Measurements from ENCODE around the gene BMP2K.
"Not testable (repeated sequence)": the region's sequence is repeated elsewhere in the genome, so short reads cannot be mapped to it uniquely, and the experiment has no call there.

The BMP2K gene

DNA sequence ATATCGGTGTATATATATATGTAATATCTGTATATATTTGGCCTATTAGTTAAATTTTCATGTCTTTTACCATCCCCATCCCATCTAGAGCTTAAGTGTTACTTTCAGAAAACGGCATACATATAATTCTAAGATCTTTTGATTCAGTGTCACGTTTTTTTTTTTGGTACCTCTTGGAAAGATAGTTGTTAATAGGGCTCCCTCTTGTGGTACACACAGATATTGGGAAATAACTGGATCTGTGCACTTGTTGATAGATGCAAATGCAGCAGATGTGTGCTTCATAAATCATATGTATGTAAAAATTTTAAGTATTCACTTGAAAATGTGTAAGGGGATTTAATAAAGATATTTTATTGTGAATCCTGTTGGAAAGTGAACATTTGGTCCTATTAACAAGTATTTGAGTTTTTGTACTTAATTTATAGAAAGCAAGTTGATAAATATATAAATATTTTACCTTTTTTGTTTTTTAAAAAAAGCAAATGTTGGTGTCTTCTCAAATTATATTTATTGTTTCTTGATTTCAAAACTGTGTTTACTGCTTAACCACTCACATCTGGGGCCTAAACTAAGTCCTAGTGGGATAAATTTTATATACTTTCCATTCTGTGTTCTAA, 88.4 kb downstream of the BMP2K start:
- DNase-seq (ENCODE audit: low read depth) = peak; percentile 34

DNA sequence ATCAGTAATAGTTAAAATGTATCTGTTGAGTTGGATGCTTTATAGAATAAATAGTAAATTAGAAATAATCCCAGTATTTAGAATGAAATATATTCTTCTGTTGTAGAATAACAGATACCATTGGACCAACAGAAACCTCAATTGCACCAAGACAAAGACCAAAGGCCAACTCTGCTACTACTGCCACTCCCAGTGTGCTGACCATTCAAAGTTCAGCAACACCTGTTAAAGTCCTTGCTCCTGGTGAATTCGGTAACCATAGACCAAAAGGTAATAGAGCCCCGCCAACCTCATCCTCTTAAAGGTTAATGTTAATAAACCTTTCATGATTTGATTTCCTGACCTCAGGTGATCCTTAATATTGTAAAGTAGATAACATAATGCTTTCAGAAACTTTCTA, 89.3 kb downstream of the BMP2K start:
- DNase-seq (ENCODE audit: low read depth) = no peak

GRCh38 chr4:78868712-78869111, 92.6 kb downstream of the BMP2K start:
- not testable (repeated sequence) for DNase-seq (ENCODE audit: low read depth)

GRCh38 chr4:78870056-78870455, 93.9 kb downstream of the BMP2K start:
- DNase-seq (ENCODE audit: low read depth) = no peak

DNA sequence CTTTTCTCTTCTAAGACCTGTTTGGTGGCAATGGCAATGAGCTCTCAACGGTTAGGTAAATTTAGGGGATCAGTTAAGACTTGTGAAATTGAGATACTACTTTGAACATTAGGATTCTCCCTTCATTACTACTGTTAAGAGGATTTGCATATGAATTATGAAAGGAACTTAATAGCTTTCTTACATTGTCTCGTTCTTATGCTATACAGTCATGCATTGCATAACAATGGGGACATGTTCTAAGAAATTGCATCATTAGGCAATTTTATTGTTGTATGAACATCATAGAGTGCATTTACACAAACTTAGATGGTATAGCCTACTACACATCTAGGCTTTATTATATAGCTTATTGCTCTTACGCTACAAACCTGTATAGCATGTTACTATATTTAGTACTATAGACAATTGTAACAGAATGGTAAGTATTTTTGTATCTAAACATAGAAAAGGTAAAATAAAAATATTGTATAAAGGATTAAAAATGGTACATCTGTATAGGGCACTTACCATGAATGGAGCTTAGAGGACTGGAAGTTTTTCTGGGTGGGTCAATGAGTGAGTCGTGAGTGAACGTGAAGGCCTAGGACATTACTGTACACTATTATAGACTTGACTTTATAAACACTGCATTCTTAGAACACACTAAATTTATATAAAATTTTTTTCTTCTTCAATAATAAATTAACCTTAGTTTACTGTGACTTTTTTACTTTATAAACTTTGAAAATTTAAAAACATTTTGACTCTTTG, 100.6 kb downstream of the BMP2K start:
- DNase-seq (ENCODE audit: low read depth) = no peak

DNA sequence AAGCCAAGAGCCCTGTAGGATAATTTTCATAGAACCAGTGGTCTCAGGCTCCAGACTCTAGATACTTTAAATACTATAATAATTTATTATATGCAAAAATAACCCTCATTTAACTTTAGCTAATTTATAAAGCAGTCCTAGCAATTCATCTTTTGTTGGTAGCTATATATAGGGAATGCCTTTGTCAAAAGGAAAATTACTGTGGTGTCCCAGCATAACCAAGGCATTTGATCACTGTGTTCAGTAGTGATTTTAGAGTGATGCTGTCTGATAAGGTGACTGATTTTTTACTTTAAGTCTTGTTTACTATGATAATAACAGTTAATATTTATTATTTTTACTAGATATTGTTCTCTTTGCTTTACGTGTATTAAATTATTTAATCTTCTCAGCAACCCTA, 101.9 kb downstream of the BMP2K start:
- no peak for DNase-seq (ENCODE audit: low read depth)

DNA sequence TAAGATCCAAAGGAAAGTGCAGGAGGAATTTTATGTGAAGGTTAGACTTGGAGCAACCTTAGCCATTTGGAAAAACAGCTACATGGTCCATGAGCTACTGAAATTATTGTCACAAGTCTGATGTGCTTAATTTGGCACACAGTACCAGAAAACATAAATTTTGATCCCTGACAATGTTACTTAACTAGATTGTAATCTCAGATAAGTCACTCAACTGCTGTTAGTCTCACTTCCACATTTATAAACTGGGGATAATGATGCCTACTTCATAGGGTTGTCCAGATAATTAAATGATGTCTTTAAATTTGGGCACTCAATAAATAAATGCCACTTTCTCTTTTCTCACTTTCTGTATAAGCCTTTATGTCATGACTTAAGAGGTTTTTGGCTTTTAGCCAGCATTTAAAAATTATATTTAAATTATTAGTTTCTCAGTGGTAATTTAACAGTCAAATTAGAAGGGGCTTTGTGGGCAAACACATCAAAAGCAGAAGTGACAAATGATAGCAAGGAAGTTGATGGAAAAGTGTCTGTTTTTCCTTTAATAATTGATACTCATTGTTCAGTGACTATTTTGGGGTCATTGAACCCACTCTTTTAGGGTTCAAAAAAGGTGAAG, 104.8 kb downstream of the BMP2K start:
- no peak for DNase-seq (ENCODE audit: low read depth)

GRCh38 chr4:78885598-78885997, 109.4 kb downstream of the BMP2K start:
- DNase-seq (ENCODE audit: low read depth) = peak; percentile 53

DNA sequence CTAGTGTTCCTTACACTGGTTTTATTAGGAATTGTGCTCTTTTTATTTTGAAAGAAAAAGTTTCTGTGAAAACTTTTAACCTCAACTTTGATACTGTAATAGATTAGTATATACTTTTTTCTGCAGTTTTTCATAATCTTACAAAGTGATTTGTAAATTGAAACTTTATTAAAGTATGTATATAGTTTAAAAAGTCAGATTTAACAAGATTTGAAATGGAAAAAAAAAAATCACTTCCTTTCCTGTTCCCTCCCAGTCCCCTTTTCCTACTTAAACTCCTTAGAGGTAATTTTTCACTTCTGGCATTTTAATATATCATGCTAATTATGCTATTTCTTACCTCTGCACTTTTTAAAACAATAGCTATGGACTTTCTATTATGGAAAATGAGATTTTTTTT, 113.8 kb downstream of the BMP2K start:
- no peak for DNase-seq (ENCODE audit: low read depth)

DNA sequence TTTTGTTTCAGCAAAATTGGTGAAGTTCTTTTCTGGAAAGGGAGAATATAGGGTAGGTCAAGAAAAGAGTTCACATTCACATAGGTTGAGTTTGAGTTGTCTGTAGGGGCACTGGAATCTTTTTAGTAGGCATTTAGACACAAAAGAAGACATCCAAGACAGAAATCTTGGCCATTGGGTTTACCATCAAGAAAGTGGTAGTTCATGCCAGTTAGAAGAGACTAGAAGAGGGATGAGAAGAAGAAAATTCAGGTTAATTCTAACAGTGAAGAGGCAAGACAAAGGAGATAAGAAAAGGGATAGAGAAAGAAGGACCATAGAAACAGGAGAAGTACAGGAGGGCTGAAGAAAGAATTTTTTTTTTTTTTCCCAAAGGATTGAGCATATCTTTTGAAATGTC, 123.2 kb downstream of the BMP2K start:
- no peak for DNase-seq (ENCODE audit: low read depth)

GRCh38 chr4:78901882-78902281, 125.7 kb downstream of the BMP2K start:
- no peak for DNase-seq (ENCODE audit: low read depth)

GRCh38 chr4:78902298-78902697, 126.1 kb downstream of the BMP2K start:
- no peak for DNase-seq (ENCODE audit: low read depth)

GRCh38 chr4:78904143-78904542, 128.0 kb downstream of the BMP2K start:
- DNase-seq (ENCODE audit: low read depth) = no peak

DNA sequence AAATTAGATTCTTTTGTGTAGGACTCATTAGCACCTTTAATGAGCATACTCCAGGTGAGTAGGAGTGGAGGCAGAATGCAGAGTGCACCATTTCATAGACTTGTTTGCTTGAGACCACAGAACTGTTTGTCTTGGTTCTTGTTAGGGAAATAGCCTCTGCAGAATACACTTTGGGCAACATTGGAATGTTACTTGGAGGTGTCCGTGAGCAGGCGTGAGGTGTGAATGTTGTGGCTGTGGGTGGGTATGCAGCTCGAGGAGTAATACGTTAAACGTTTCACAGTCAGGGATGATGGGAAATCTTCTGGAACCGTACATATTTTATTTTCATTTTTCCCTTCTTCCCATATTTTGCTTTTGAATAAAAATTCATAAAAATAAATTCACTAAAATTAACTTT, 131.5 kb downstream of the BMP2K start:
- DNase-seq (ENCODE audit: low read depth) = no peak

DNA sequence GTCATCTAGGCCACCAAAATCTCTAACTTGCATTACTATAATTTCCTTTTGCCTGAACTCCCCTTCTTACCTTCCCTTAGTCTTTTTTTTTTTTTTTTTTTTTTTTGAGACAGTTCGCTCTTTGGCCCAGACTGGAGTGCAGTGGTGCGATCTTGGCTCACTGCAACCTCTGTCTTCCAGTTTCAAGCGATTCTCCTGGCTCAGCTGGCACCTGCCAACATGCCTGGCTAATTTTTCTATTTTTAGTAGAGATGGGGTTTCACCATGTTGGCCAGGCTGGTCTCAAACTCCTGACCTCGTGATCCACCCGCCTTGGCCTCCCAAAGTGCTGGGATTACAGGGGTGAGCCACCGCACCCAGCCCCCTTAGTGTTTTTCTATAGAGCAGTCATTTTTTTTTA, 132.8 kb downstream of the BMP2K start:
- not testable (repeated sequence) for DNase-seq (ENCODE audit: low read depth)

- no peak for DNase-seq (ENCODE audit: low read depth)
These were observed 134.5 kb downstream of the BMP2K start for GRCh38 chr4:78910612-78911011.

- DNase-seq (ENCODE audit: low read depth) = peak; percentile 31
These were observed 146.1 kb downstream of the BMP2K start for GRCh38 chr4:78922207-78922606.

- no peak for DNase-seq (ENCODE audit: low read depth)
These were observed 147.5 kb downstream of the BMP2K start for GRCh38 chr4:78923464-78924312.

DNA sequence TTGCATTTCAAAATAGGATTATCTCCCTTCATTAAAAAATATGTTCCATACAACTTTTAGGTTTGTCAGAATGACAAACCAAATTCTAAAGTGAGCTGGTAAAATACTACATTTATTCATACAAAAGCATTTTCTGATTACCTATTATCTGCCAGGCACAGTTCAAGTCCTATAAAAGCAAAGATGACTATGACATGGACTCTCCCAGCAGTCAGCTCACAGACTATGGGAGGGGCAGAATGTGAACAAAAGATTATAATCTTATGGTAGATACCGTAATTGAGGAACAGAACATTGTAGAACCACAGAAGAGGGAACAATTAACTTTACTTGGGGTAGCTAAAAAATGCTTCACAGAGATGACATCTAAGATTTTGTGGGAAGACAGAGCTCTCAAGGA, 150.7 kb downstream of the BMP2K start:
- no peak for DNase-seq (ENCODE audit: low read depth)

DNA sequence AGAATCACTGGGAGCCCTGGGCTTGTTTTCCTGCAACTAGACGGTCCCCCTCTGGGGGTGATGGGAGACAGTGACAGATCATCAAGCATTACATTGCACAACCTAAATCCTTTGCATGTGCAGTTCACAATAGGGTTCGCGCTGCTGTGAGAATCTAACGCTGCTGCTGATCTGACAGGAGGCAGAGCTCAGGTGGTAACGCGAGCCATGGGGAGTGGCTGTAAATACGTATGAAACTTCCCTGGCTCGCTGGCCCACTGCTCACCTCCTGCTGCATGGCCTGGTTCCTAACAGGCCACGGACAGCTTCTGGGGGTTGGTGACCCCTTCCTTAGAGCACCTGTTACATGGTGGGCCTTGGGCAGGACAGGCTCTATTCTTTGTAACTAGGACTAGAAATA, 152.7 kb downstream of the BMP2K start:
- DNase-seq (ENCODE audit: low read depth) = no peak

DNA sequence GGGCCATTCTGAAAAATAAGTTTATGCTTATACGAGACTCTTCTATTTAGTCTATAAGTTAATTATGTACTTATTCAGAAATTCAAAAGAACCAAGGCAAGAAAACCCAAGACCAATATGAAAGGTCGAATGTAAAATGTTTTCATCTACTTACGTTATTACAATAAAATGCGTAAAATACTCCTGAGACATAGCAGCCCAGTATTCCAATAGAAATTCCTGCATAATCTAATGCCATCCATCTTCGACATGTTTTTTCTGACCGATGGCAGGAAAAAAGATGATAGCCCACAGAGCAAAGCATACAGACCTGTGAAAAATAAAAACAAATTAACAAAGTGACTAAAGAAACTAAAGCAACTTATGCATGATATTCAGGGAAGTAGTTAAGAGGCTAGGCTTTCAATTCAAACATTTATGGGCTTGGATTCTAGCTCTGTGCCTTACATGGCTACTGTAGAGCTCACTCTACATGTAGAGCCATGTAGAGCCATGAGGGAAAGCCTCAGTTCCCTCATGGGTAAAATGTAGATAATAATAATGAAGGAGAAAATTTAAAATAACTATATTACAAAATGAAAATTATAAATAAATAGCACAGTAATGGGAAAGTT, 154.0 kb downstream of the BMP2K start:
- DNase-seq (ENCODE audit: low read depth) = no peak

- DNase-seq (ENCODE audit: low read depth) = no peak
These were observed 160.8 kb downstream of the BMP2K start for GRCh38 chr4:78936989-78937388.

Measured in GM04503 (cell line).